Measurements from ENCODE around the gene BCL2L14. TPM values are rescaled to one million over a fixed set of nuclear protein-coding genes. Genes with fewer than 3 reads are reported as not detected.

BCL2L14 gene
- total RNA-seq, 1 donor: not detected

GRCh38 chr12:12116677-12117076 is 45.9 kb downstream of the BCL2L14 start:
- DNase-seq (ENCODE audit: low read depth): no peak

DNA sequence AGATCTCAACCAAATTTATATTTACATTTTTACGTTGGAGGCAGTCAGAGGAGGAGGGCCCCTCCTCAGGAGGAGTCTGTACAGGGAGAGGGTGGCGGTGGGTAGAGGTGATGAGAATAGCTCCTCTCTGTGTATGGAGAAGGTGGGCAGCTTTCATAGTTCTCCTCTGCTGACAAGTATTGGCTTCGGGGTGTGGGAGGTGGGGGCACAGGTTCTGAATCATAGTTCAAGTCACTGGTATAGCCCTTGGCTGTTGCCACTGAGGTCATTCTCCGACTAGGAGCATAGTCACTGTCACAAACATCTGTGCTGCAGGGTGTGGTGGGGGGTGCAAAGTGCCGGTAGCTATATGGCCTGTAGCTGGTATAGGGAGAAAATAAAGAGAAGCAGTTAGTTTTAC is 50.3 kb downstream of the BCL2L14 start:
- no peak overlapping the region for H3K4me3 ChIP-seq (ENCODE audit: low read depth, low read length)
- DNase-seq (ENCODE audit: low read depth): no peak
- TF ChIP-seq, protein P1, sequence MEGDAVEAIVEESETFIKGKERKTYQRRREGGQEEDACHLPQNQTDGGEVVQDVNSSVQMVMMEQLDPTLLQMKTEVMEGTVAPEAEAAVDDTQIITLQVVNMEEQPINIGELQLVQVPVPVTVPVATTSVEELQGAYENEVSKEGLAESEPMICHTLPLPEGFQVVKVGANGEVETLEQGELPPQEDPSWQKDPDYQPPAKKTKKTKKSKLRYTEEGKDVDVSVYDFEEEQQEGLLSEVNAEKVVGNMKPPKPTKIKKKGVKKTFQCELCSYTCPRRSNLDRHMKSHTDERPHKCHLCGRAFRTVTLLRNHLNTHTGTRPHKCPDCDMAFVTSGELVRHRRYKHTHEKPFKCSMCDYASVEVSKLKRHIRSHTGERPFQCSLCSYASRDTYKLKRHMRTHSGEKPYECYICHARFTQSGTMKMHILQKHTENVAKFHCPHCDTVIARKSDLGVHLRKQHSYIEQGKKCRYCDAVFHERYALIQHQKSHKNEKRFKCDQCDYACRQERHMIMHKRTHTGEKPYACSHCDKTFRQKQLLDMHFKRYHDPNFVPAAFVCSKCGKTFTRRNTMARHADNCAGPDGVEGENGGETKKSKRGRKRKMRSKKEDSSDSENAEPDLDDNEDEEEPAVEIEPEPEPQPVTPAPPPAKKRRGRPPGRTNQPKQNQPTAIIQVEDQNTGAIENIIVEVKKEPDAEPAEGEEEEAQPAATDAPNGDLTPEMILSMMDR (IDR thresholded peaks at IDR 0.05; ENCODE audit: insufficient read depth, low read length): no peak

More at GRCh38 chr12:12116677-12117076, 45.9 kb downstream of the BCL2L14 start:
- no peak overlapping the region for H3K4me3 ChIP-seq (ENCODE audit: low read depth, low read length)
- TF ChIP-seq, protein P1 (IDR thresholded peaks at IDR 0.05; ENCODE audit: insufficient read depth, low read length): no peak

DNA sequence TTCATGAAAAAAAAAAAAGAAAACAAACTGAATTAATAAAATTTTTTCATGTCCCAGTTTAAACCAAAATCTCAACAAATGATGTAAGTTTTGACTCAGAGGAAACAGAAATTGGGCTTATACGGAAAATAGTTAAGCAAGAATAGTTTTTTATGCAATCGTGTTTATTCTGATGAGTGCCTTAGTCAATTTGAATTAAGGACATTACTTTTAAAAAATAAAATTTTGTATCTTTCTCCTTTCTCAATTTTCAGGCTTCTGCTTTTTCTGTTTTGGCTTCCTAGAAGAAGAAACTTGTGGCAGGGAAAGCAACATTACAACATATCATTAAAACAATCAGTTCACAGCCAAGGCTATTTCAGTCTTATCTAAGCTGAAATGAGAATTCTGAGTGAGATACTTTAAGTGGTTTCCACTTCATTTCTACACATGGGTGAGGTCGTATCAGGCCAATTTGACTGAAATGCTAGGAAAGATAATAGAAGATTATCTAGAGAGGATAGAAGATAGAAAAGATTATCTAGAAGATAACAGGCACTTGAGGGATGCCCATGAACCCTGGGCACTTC is 52.4 kb downstream of the BCL2L14 start:
- no peak overlapping the region for H3K4me3 ChIP-seq (ENCODE audit: low read depth, low read length)

GRCh38 chr12:12126551-12126950 is 55.8 kb downstream of the BCL2L14 start:
- H3K4me3 ChIP-seq (ENCODE audit: low read depth, low read length): no peak overlapping the region
- TF ChIP-seq, protein P1 (IDR thresholded peaks at IDR 0.05; ENCODE audit: insufficient read depth, low read length): no peak
- DNase-seq (ENCODE audit: low read depth): no peak

More for the DNA sequence above, 52.4 kb downstream of the BCL2L14 start:
- TF ChIP-seq, protein P1 (IDR thresholded peaks at IDR 0.05; ENCODE audit: insufficient read depth, low read length): no peak
- peak; percentile 8 for DNase-seq (ENCODE audit: low read depth)

DNA sequence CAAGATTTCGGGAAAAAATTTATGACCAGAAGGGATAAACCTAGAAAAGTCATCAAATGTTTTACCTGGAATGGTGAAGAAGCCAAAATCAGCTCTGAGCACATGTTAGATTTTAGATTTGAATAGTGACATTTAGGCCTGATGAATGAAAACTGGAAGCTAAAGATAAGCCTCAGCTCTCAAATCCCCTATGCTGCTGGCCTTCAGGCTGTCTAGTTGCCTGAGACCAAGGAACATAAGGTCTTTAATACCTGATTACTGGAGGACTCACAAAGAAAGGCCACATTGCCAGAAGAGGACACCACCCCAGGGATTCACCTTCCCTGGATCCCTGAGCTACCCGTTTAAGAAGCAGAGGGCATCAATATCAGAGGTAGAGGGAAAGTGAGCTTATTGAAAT is 56.6 kb downstream of the BCL2L14 start:
- TF ChIP-seq, protein P1 (IDR thresholded peaks at IDR 0.05; ENCODE audit: insufficient read depth, low read length): no peak
- H3K4me3 ChIP-seq (ENCODE audit: low read depth, low read length): no peak overlapping the region
- DNase-seq (ENCODE audit: low read depth): no peak

DNA sequence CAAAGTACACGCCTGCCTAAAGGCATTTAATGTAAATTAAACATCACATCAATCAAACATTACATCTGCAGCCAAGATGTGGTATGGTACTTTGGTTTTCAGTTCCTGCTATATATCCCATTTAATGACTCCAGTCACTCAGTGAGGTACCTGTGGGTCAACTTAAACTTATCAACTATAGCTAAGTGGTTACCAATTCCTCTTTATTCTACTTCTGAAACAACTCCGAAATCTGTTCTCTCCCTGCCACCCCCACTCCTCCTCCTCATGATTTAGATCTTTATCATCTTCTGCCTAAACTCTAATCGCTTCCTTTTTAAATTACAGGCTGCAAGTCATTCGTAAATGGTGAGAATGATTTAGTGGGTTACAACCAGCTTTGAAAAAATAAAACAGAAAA is 57.9 kb downstream of the BCL2L14 start:
- no peak for DNase-seq (ENCODE audit: low read depth)
- TF ChIP-seq, protein P1 (IDR thresholded peaks at IDR 0.05; ENCODE audit: insufficient read depth, low read length): no peak
- H3K4me3 ChIP-seq (ENCODE audit: low read depth, low read length): no peak overlapping the region

GRCh38 chr12:12133259-12133658 is 62.5 kb downstream of the BCL2L14 start:
- TF ChIP-seq, protein P1 (IDR thresholded peaks at IDR 0.05; ENCODE audit: insufficient read depth, low read length): no peak

More at GRCh38 chr12:12133259-12133658, 62.5 kb downstream of the BCL2L14 start:
- no peak overlapping the region for H3K4me3 ChIP-seq (ENCODE audit: low read depth, low read length)
- no peak for DNase-seq (ENCODE audit: low read depth)

Data from fibroblast of the aortic adventitia (primary cell).